Stimulated activated CD8-positive, alpha-beta memory T cell treated with anti-CD3 and anti-CD28 coated beads, Interleukin-4, amount 100 ng/mL, for 4 hours (primary cell): ENCODE measurements around the gene CA12.

Source experiments
- DNase-seq, 2 donors: peaks; one replicate each; pipeline ENCODE4 v3.0.0-alpha.2; 2020; ENCODE audit warnings: low read depth in 2 of 2, low spot score in 1 of 2

The CA12 gene

GRCh38 chr15:63379492-63380150 lies 2.0 kb downstream of the CA12 start:
- no peak for DNase-seq

- no peak for DNase-seq
Measured at GRCh38 chr15:63378946-63379345, 2.7 kb downstream of the CA12 start.

DNA sequence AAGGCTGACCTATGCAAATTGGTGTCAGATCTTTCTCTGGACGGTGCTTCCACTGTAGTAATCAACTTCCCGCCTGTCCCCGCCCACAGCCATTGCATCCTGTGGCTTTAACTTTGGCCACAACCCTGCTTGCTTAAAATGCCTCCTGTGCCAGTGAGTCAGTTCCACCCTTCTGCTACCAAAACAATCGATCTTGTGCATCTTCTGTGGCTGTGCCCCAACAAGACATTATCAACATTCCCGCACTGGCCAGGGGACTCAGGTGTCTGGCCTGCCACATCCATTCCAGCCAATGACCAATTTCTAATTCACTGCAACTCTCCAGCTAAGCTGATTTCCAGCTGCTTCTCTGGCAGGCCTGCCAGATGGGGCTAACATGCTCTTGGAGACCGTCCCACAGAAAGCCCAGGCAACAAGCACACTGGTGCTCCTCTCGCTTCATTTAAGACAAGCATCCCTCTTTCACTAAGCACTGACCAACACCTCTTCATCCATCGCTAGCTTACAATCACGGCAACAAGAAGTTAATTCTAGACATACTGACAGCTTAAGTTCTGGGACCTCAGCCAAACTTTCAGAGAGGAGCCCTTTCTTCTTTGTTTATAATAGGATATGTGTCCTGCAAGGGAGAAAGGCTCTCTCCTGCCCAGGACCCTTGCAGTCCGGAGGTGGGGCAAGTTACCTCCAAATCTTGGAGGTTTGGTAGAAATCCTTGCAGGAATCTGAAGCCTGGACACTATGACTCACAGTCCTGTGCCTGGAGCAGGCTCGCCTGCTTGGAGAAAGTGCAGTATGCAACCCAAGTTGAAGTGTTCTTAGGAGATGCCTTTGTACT lies 6.7 kb downstream of the CA12 start:
- no peak for DNase-seq

DNA sequence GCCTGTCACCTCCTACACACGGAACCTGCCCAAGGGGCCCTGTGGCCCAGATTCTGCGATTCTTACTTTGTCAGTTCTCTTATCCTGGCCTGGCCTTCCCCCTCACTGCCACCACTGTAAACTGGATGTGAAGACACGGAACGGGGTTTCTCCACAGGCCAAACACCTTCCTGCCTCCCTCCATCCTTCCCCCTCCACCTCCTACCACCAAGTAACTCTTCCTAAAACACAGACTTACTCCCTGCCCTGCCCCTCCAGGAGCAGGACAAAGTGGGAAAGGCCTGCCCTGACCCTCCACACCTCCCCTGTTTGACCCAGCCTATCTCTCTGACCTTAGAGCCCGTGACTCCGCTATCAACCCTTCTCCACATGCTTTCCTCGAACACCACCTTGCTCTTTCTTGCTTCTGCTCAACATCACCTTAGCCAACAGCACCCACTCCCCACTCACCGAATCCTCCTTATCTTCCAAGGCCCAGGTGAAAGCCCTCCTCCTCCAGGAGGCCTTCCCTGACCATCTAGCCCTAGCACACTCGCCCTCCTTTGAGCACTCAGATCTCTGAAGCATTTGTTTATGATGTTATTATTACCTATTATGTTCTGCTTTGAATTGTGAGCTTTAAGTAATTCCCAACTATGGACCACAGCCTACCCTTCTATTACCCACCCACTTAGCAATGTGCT lies 7.6 kb downstream of the CA12 start:
- DNase-seq: no peak

GRCh38 chr15:63373330-63373729 lies 8.3 kb downstream of the CA12 start:
- no peak for DNase-seq

DNA sequence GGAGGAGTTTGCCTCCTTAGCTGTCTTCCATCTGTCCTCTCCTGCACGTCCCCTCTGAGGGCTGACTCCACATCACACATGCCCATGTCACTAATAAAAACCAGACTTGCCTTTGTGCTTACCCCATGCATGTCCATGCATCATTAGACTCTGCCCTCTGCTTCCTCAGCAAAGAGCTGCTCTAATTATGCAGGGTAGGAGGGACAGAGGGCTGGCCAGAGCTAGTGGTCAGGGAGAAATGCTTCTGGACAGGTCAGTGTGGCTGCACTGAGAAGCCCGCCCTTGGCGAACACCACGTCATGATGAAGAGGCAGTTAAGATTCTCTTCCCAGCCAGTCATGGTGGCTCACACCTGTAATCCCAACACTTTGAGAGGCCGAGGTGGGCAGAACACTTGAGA lies 8.9 kb downstream of the CA12 start:
- no peak for DNase-seq

DNA sequence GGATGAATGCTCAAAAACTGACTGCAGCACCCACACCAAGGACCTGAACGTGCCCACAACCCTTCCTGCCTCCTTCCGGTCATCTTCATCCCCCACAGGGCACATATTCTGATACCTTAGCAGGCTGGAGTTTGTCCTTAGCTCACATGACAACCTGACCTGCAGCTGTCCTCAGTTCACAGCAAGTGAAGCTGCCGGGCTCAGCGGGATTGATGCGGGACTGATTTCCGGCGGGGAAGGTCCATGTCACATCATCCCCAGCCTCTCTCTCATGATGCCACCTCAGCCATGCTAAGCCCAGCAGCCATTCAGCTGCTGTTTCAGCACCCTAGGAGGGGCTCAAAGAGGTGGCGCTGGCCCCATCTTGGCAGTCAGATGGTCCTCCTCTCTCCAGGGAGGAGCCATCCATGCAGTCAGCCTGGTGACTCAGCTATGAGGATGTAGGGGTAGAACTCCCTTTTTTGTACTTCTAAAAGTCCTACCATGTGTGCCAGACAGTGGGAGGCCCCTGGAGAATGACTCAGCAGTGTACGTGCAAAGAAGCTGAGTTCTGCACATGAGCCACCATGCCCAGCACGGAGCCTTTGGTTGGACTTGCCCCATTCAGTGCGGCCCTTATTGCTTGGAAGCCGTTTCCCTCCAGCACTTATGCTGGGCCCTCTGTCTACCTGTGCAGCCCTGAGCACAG lies 9.5 kb downstream of the CA12 start:
- no peak for DNase-seq

GRCh38 chr15:63371297-63371918 lies 10.2 kb downstream of the CA12 start:
- DNase-seq: no peak

DNA sequence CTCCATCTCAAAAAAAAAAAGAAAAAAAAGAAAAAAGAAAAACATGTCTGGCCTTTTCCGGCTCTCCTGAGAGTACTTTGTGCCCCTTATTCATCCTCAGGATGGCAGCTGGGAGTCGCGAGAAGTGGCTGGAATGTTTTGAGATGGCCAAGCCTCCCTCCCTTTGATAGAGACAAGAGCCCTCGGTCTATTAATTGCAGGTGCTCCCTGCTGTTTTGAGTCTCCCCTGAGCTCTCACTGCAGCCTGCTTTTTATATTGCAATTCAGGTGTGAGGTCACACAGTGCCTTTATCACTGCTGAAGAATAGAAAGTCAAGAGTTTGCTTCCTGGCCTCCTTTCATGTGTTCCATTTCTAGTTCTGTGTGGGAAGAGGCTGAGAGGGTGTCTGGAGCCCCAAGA lies 10.9 kb downstream of the CA12 start:
- no peak for DNase-seq

GRCh38 chr15:63369781-63370180 lies 11.9 kb downstream of the CA12 start:
- no peak for DNase-seq

GRCh38 chr15:63369296-63369695 lies 12.3 kb downstream of the CA12 start:
- no peak for DNase-seq

DNA sequence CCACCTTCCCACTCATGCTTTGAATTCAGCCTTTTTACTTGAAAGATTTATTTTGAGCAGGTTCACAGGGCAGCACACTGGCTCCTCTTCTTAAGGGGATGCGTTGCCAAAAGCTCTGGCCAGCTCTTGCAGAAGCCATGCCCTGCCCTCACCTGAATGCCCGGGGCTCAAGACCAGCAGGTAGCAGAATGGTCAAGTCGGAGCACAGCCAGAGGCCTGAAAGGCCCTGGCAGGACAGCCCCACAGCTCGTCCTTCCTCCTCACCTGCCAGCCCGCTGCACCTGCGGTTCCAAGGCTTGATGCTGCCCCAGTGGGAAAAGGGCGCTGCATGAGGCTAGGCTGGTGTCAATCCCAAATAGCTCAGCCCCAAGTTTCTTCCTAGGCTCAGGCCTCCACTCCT lies 13.1 kb downstream of the CA12 start:
- DNase-seq: no peak

GRCh38 chr15:63367900-63368299 lies 13.7 kb downstream of the CA12 start:
- DNase-seq: no peak

DNA sequence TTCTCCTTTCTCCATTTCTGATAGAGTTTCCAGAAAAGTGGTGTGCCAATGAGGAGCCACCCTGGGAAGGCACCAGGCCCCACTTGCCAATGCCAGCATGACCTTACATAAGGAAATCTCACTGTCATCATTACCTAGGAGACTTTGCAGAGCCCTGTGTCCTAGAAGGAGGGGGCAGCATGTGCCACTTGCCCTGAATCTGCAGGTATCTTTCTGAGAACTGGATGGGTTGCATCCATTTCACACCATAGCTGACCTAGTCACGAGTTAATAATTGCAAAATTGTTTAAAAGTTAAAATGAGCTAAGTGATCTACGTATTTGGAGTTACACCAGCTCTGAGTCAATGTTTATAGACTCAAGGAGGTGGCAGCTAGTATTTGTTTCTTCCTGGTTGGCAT lies 14.3 kb downstream of the CA12 start:
- no peak for DNase-seq

GRCh38 chr15:63366451-63366850 lies 15.2 kb downstream of the CA12 start:
- DNase-seq: no peak

GRCh38 chr15:63365273-63365680 lies 16.4 kb downstream of the CA12 start:
- no peak for DNase-seq

DNA sequence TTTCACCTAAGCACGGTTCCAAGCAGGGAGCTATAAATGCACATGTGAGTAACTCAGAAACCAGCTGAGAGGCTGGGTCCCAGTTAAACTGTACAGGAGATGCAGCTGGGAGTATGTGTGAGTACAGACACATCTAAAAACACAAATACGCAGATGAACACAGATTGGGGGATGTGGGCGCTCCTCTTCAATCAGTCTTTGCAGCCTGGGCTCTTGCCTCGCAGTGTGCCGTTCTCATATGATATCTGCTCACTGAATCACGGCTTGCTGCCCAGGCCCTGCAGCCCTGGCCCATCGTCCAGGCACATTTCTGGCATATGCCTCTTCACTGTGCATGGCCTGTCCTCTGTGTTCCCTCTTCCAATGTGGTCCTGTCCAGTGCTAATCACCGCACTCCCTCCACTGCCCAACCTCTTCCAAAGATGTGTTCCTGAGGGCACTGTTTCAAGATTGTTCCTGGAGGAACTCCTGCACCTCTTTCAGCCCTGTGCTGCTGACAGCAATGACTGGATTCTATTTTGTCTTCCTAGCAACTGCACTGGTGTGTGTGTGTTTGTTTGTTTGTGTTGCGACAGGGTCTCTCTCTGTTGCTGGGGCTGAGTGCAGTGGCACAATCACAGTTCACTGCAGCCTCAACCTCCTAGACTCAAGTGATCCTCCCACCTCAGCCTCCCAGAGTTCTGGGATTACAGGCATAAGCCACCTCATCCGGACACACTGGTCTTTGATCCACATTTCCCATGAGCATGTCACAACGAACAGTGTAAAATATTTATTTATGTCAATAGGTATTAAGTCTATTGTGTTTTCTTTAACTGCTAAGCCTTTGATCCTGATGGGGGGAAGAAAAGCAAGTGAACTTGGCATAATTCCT lies 17.0 kb downstream of the CA12 start:
- DNase-seq: no peak

GRCh38 chr15:63363292-63363691 lies 18.4 kb downstream of the CA12 start:
- no peak for DNase-seq

GRCh38 chr15:63362885-63363284 lies 18.8 kb downstream of the CA12 start:
- DNase-seq: no peak

DNA sequence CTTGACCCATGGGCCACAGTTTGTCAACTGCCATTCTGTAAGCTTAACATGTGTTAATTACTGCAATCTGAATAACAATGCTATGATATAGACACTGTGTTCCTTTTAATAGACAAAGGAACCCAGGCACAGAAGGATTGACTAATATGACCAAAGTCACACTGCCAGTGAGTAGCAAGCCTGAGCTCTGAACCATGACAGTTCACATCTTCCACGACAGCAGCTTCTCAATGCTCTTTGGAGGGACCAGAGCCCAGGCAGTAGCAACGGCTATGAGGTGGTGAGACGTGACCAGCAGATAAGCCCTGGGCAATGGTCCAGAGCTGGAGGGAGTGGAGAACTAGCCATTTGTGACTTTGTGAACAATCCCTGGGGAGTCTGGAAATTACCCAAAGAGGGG lies 19.4 kb downstream of the CA12 start:
- no peak for DNase-seq
